ENCODE data around the gene ERICH6.

ERICH6 gene

GRCh38 chr3:150666167-150666566 is 37.6 kb downstream of the ERICH6 start:
- no peak overlapping the region for H3K9ac ChIP-seq (ENCODE audit: low read length)
- no peaks in the 10 kb centered on the region for H3K4me1 ChIP-seq (ENCODE audit: control insufficient read depth, insufficient read depth, low read length)
- H3K36me3 ChIP-seq (ENCODE audit: control insufficient read depth, insufficient read depth, low read length, severe bottlenecking) = no peaks in the 10 kb centered on the region
- no peak overlapping the region for H3K4me3 ChIP-seq (ENCODE audit: low read length)
- no peak for DNase-seq (ENCODE audit: low read depth)
- H3K27me3 ChIP-seq (replicated peaks; ENCODE audit: control insufficient read depth, insufficient read depth, low read length) = no peaks in the 10 kb centered on the region
- no peaks in the 10 kb centered on the region for H3K9me3 ChIP-seq (ENCODE audit: control insufficient read depth, low read length)

GRCh38 chr3:150663461-150663860 is 40.3 kb downstream of the ERICH6 start:
- no peak overlapping the region for H3K4me3 ChIP-seq (ENCODE audit: low read length)
- H3K27me3 ChIP-seq (replicated peaks; ENCODE audit: control insufficient read depth, insufficient read depth, low read length) = no peaks in the 10 kb centered on the region
- no peaks in the 10 kb centered on the region for H3K9me3 ChIP-seq (ENCODE audit: control insufficient read depth, low read length)
- H3K9ac ChIP-seq (ENCODE audit: low read length) = no peak overlapping the region
- no peaks in the 10 kb centered on the region for H3K36me3 ChIP-seq (ENCODE audit: control insufficient read depth, insufficient read depth, low read length, severe bottlenecking)
- no peaks in the 10 kb centered on the region for H3K4me1 ChIP-seq (ENCODE audit: control insufficient read depth, insufficient read depth, low read length)
- no peak for DNase-seq (ENCODE audit: low read depth)

DNA sequence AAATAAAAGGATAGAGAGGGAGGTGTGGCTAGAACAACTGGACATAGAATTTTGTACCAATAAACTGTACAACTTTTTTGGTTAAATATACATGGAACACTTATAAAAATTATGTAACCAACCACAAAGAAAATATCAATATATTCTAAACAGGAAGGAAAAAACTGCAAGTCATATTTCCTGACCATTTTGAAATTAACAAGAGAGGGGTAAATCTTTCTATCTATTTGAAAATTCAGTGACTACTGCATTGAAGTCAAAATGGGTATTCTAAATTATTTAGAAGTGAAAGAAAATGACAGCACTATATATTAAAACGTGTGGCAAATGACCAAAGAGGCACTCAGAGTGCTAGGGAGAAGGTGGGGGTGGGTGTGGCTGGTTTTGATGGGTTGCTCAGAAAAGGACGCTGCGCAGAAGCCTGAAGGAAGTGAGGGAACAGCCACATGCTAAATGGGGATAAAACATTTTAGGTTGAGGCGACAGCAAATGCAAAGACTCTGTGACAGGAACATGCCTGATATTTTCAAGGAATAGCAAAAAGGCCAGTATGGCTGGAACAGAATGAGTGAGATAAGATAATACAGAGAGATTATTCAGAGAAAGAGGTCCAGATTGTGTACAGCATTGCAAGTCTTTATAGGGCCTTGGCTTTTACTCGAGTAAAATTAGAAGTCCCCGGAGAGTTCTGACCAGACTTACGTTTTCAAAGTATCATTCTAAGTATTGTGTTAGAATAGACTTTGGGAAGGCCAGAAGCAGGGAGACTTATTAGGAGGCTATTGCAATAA is 41.1 kb downstream of the ERICH6 start:
- no peak for DNase-seq (ENCODE audit: low read depth)
- H3K4me1 ChIP-seq (ENCODE audit: control insufficient read depth, insufficient read depth, low read length) = no peaks in the 10 kb centered on the region
- no peaks in the 10 kb centered on the region for H3K36me3 ChIP-seq (ENCODE audit: control insufficient read depth, insufficient read depth, low read length, severe bottlenecking)
- no peak overlapping the region for H3K9ac ChIP-seq (ENCODE audit: low read length)
- H3K27me3 ChIP-seq (replicated peaks; ENCODE audit: control insufficient read depth, insufficient read depth, low read length) = no peaks in the 10 kb centered on the region
- no peaks in the 10 kb centered on the region for H3K9me3 ChIP-seq (ENCODE audit: control insufficient read depth, low read length)
- H3K4me3 ChIP-seq (ENCODE audit: low read length) = no peak overlapping the region

DNA sequence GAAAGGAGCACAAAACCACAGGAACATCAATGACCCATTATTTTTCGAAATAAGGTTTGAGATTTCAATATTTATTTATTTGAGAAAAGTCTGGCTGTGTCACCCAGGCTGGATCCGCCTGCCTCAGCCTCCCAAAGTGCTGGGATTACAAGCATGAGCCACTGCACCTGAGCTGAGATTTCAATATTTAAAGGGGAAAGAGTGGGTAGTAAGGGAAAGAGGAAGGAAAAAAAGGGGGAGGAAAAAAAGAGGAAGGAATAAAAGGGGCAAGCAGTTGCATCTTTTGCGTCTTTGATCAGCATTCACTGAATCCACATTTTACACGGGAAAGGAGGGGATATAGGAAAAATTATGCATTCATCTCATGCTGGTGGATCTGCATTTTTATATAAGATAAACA is 47.4 kb downstream of the ERICH6 start:
- Histone ChIP-seq H3K4me1 (ENCODE audit: control insufficient read depth, insufficient read depth, low read length) (no peaks in the 10 kb centered on the region), H3K36me3 (ENCODE audit: control insufficient read depth, insufficient read depth, low read length, severe bottlenecking) (no peaks in the 10 kb centered on the region), H3K4me3 (ENCODE audit: low read length) (no peak overlapping the region), H3K27me3 (replicated peaks; ENCODE audit: control insufficient read depth, insufficient read depth, low read length) (no peaks in the 10 kb centered on the region), H3K9ac (ENCODE audit: low read length) (no peak overlapping the region), H3K9me3 (ENCODE audit: control insufficient read depth, low read length) (no peaks in the 10 kb centered on the region)
- no peak for DNase-seq (ENCODE audit: low read depth)

- Histone ChIP-seq H3K36me3 (ENCODE audit: control insufficient read depth, insufficient read depth, low read length, severe bottlenecking) (no peaks in the 10 kb centered on the region), H3K4me1 (ENCODE audit: control insufficient read depth, insufficient read depth, low read length) (no peaks in the 10 kb centered on the region), H3K27me3 (replicated peaks; ENCODE audit: control insufficient read depth, insufficient read depth, low read length) (peaks cover 1% of the 10 kb centered on the region), H3K4me3 (ENCODE audit: low read length) (no peak overlapping the region), H3K9me3 (ENCODE audit: control insufficient read depth, low read length) (no peaks in the 10 kb centered on the region), H3K9ac (ENCODE audit: low read length) (no peak overlapping the region)
- no peak for DNase-seq (ENCODE audit: low read depth)
Measured at GRCh38 chr3:150653110-150653561, 50.6 kb downstream of the ERICH6 start.

DNA sequence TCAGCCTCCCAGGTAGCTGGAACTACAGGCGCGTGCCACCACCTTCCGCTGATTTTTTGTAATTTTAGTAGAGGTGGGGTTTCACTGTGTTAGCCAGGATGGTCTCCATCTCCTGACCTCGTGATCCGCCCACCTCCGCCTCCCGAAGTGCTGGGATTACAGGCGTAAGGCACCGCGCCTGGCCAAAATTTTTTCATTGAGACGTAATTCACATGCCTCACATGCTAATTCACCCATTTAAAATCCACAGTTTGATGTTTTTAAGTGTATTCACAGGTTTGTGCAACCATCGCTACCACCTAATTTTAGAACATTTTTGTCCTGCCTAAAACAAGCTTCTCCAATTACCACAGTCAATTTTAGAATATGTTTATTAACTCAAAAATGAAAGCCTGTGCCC is 63.5 kb downstream of the ERICH6 start:
- Histone ChIP-seq H3K27me3 (replicated peaks; ENCODE audit: control insufficient read depth, insufficient read depth, low read length) (no peaks in the 10 kb centered on the region), H3K36me3 (ENCODE audit: control insufficient read depth, insufficient read depth, low read length, severe bottlenecking) (no peaks in the 10 kb centered on the region), H3K4me3 (ENCODE audit: low read length) (no peak overlapping the region), H3K4me1 (ENCODE audit: control insufficient read depth, insufficient read depth, low read length) (no peaks in the 10 kb centered on the region), H3K9ac (ENCODE audit: low read length) (no peak overlapping the region), H3K9me3 (ENCODE audit: control insufficient read depth, low read length) (peaks cover 1% of the 10 kb centered on the region)
- DNase-seq (ENCODE audit: low read depth) = no peak

DNA sequence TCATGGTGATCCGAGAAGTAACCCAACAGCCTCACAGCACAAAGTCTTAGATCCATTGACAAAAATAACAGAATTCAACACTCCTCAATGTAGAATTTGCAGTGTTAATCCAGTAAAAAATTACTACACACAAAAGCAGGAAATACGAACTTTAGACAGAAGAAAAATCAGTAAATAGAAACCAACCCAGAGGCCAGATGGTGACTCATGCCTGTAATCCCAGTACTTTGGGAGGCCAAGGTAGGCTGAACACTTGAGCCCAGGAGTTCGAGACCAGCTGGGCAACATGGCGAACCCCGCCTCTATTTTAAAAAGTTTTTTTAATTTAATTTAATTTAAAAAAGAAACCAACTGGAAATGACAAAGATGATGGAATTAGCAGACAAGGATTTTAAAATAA is 64.5 kb downstream of the ERICH6 start:
- no peak for DNase-seq (ENCODE audit: low read depth)
- H3K4me1 ChIP-seq (ENCODE audit: control insufficient read depth, insufficient read depth, low read length) = no peaks in the 10 kb centered on the region
- H3K9ac ChIP-seq (ENCODE audit: low read length) = no peak overlapping the region
- no peaks in the 10 kb centered on the region for H3K36me3 ChIP-seq (ENCODE audit: control insufficient read depth, insufficient read depth, low read length, severe bottlenecking)
- H3K27me3 ChIP-seq (replicated peaks; ENCODE audit: control insufficient read depth, insufficient read depth, low read length) = no peaks in the 10 kb centered on the region
- no peak overlapping the region for H3K4me3 ChIP-seq (ENCODE audit: low read length)
- H3K9me3 ChIP-seq (ENCODE audit: control insufficient read depth, low read length) = no peaks in the 10 kb centered on the region

GRCh38 chr3:150636258-150636657 is 67.5 kb downstream of the ERICH6 start:
- no peak overlapping the region for H3K4me3 ChIP-seq (ENCODE audit: low read length)
- peaks cover 7% of the 10 kb centered on the region for H3K36me3 ChIP-seq (ENCODE audit: control insufficient read depth, insufficient read depth, low read length, severe bottlenecking)
- H3K4me1 ChIP-seq (ENCODE audit: control insufficient read depth, insufficient read depth, low read length) = no peaks in the 10 kb centered on the region
- H3K9me3 ChIP-seq (ENCODE audit: control insufficient read depth, low read length) = no peaks in the 10 kb centered on the region
- no peak for DNase-seq (ENCODE audit: low read depth)
- H3K27me3 ChIP-seq (replicated peaks; ENCODE audit: control insufficient read depth, insufficient read depth, low read length) = no peaks in the 10 kb centered on the region
- H3K9ac ChIP-seq (ENCODE audit: low read length) = no peak overlapping the region

DNA sequence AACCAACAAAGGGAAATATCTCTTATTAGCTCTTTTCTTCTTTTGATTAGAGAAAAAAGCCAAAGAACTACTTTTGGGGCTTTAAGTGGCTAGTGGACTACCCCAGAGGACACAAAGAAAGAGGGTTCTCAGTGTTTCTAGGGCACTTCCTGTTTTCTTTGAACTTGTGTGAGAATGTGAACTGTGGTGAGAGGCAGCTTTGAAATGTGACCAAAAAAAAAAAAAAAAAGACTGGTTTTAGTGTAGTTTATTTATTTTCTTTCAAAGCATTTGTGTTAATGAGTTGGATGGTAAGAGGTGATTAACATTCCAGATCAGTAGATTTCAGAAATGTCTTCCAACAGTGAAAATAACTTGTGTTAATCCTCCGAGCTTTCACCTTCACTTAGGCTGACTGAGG is 68.2 kb downstream of the ERICH6 start:
- Histone ChIP-seq H3K4me1 (ENCODE audit: control insufficient read depth, insufficient read depth, low read length) (no peaks in the 10 kb centered on the region), H3K9ac (ENCODE audit: low read length) (no peak overlapping the region), H3K4me3 (ENCODE audit: low read length) (no peak overlapping the region), H3K9me3 (ENCODE audit: control insufficient read depth, low read length) (no peaks in the 10 kb centered on the region), H3K36me3 (ENCODE audit: control insufficient read depth, insufficient read depth, low read length, severe bottlenecking) (peaks cover 14% of the 10 kb centered on the region), H3K27me3 (replicated peaks; ENCODE audit: control insufficient read depth, insufficient read depth, low read length) (no peaks in the 10 kb centered on the region)
- no peak for DNase-seq (ENCODE audit: low read depth)

DNA sequence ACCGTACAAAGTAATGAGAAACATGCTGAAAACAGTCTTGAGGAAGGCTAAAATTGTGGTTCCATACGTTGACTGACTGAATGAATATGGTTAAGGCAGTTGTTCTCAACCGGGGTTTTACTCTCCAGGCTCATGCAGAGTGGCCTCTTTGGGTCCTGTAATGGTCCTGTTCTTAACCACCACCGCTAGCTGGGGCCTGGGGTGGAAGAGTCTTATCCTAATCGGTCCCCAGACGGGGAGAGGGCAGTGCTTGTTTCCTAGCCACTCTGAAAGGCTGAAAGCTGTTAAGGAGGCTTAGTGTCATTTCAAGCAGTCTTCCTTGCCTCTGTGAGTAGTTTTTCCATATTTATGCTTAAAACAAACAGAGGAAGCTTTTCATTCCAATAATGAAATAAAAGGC is 68.6 kb downstream of the ERICH6 start:
- peaks cover 16% of the 10 kb centered on the region for H3K36me3 ChIP-seq (ENCODE audit: control insufficient read depth, insufficient read depth, low read length, severe bottlenecking)
- no peak overlapping the region for H3K4me3 ChIP-seq (ENCODE audit: low read length)
- no peak overlapping the region for H3K9ac ChIP-seq (ENCODE audit: low read length)
- H3K4me1 ChIP-seq (ENCODE audit: control insufficient read depth, insufficient read depth, low read length) = no peaks in the 10 kb centered on the region
- no peaks in the 10 kb centered on the region for H3K27me3 ChIP-seq (replicated peaks; ENCODE audit: control insufficient read depth, insufficient read depth, low read length)
- no peak for DNase-seq (ENCODE audit: low read depth)
- no peaks in the 10 kb centered on the region for H3K9me3 ChIP-seq (ENCODE audit: control insufficient read depth, low read length)

GRCh38 chr3:150631515-150632221 is 72.1 kb downstream of the ERICH6 start:
- Histone ChIP-seq H3K4me1 (ENCODE audit: control insufficient read depth, insufficient read depth, low read length) (no peaks in the 10 kb centered on the region), H3K9ac (ENCODE audit: low read length) (no peak overlapping the region), H3K4me3 (ENCODE audit: low read length) (no peak overlapping the region), H3K9me3 (ENCODE audit: control insufficient read depth, low read length) (no peaks in the 10 kb centered on the region), H3K27me3 (replicated peaks; ENCODE audit: control insufficient read depth, insufficient read depth, low read length) (no peaks in the 10 kb centered on the region), H3K36me3 (ENCODE audit: control insufficient read depth, insufficient read depth, low read length, severe bottlenecking) (peaks cover 41% of the 10 kb centered on the region)
- DNase-seq (ENCODE audit: low read depth) = no peak
